ENCODE data around the gene DHRS1.
"Not testable (repeated sequence)": the region's sequence is repeated elsewhere in the genome, so short reads cannot be mapped to it uniquely, and the experiment has no call there.

DHRS1 gene

GRCh38 chr14:24255438-24255837, 44.1 kb downstream of the DHRS1 start:
- in situ Hi-C loops (cut with MboI; ENCODE audit: low sequenced_read_pairs), result no loop called here

GRCh38 chr14:24254630-24255392, 44.8 kb downstream of the DHRS1 start:
- no peak for DNase-seq (ENCODE audit: low spot score in 2 of 2)
- H3K9me3 ChIP-seq, result no peaks in the 10 kb centered on the region
- no peaks in the 10 kb centered on the region for H3K4me1 ChIP-seq
- H3K27me3 ChIP-seq (ENCODE audit: low read depth), result no peaks in the 10 kb centered on the region
- no peaks in the 10 kb centered on the region for H3K36me3 ChIP-seq (replicated peaks)
- no peak overlapping the region for H3K4me3 ChIP-seq
- in situ Hi-C loops (cut with MboI; ENCODE audit: low sequenced_read_pairs), result no loop called here

More at GRCh38 chr14:24255438-24255837, 44.1 kb downstream of the DHRS1 start:
- no peak overlapping the region for H3K4me3 ChIP-seq
- no peaks in the 10 kb centered on the region for H3K4me1 ChIP-seq
- no peak for DNase-seq (ENCODE audit: low spot score in 2 of 2)
- no peaks in the 10 kb centered on the region for H3K27me3 ChIP-seq (ENCODE audit: low read depth)
- no peaks in the 10 kb centered on the region for H3K36me3 ChIP-seq (replicated peaks)
- no peaks in the 10 kb centered on the region for H3K9me3 ChIP-seq

- in situ Hi-C loops (cut with MboI; ENCODE audit: low sequenced_read_pairs), result no loop called here
- no peak for DNase-seq (ENCODE audit: low spot score in 2 of 2)
- no peaks in the 10 kb centered on the region for H3K9me3 ChIP-seq
- H3K36me3 ChIP-seq (replicated peaks), result no peaks in the 10 kb centered on the region
- no peak overlapping the region for H3K4me3 ChIP-seq
- no peaks in the 10 kb centered on the region for H3K27me3 ChIP-seq (ENCODE audit: low read depth)
- no peaks in the 10 kb centered on the region for H3K4me1 ChIP-seq
Measured at GRCh38 chr14:24253936-24254335, 45.6 kb downstream of the DHRS1 start.

- in situ Hi-C loops (cut with MboI; ENCODE audit: low sequenced_read_pairs), result no loop called here
- no peaks in the 10 kb centered on the region for H3K27me3 ChIP-seq (ENCODE audit: low read depth)
- no peaks in the 10 kb centered on the region for H3K36me3 ChIP-seq (replicated peaks)
- no peak overlapping the region for H3K4me3 ChIP-seq
- no peaks in the 10 kb centered on the region for H3K4me1 ChIP-seq
- DNase-seq (ENCODE audit: low spot score in 2 of 2), result no peak
- H3K9me3 ChIP-seq, result no peaks in the 10 kb centered on the region
Measured at GRCh38 chr14:24252289-24253124, 47.1 kb downstream of the DHRS1 start.

- Histone ChIP-seq H3K36me3 (replicated peaks) (no peaks in the 10 kb centered on the region), H3K9me3 (no peaks in the 10 kb centered on the region), H3K4me3 (no peak overlapping the region), H3K4me1 (no peaks in the 10 kb centered on the region), H3K27me3 (ENCODE audit: low read depth) (no peaks in the 10 kb centered on the region)
- DNase-seq (ENCODE audit: low spot score in 2 of 2), result no peak
- in situ Hi-C loops (cut with MboI; ENCODE audit: low sequenced_read_pairs), result no loop called here
Measured at GRCh38 chr14:24251880-24252288, 47.7 kb downstream of the DHRS1 start.

- no peak overlapping the region for H3K4me3 ChIP-seq
- in situ Hi-C loops (cut with MboI; ENCODE audit: low sequenced_read_pairs), result no loop called here
- no peaks in the 10 kb centered on the region for H3K27me3 ChIP-seq (ENCODE audit: low read depth)
- no peak for DNase-seq (ENCODE audit: low spot score in 2 of 2)
- H3K36me3 ChIP-seq (replicated peaks), result no peaks in the 10 kb centered on the region
- no peaks in the 10 kb centered on the region for H3K4me1 ChIP-seq
- H3K9me3 ChIP-seq, result no peaks in the 10 kb centered on the region
Measured at GRCh38 chr14:24250354-24250753, 49.2 kb downstream of the DHRS1 start.

- Histone ChIP-seq H3K9me3 (no peaks in the 10 kb centered on the region), H3K36me3 (replicated peaks) (no peaks in the 10 kb centered on the region), H3K27me3 (ENCODE audit: low read depth) (no peaks in the 10 kb centered on the region), H3K4me1 (no peaks in the 10 kb centered on the region), H3K4me3 (no peak overlapping the region)
- in situ Hi-C loops (cut with MboI; ENCODE audit: low sequenced_read_pairs), result loop anchor here (5.0 kb wide), 1 partner anchor 48 kb away; the partner anchor contains the start of genes DHRS1 and NOP9
- no peak for DNase-seq (ENCODE audit: low spot score in 2 of 2)
Measured at GRCh38 chr14:24249230-24250021, 50.2 kb downstream of the DHRS1 start.

GRCh38 chr14:24247422-24247821, 52.2 kb downstream of the DHRS1 start:
- H3K4me1 ChIP-seq, result peaks cover 3% of the 10 kb centered on the region; the same call in 1 of the 2 replicates
- DNase-seq (ENCODE audit: low spot score in 2 of 2), result no peak
- no peaks in the 10 kb centered on the region for H3K36me3 ChIP-seq (replicated peaks)
- in situ Hi-C loops (cut with MboI; ENCODE audit: low sequenced_read_pairs), result loop anchor here (5.0 kb wide), 1 partner anchor 50 kb away; the partner anchor contains the start of genes DHRS1 and NOP9
- no peaks in the 10 kb centered on the region for H3K9me3 ChIP-seq
- no peaks in the 10 kb centered on the region for H3K27me3 ChIP-seq (ENCODE audit: low read depth)
- no peak overlapping the region for H3K4me3 ChIP-seq

GRCh38 chr14:24246765-24247212, 52.8 kb downstream of the DHRS1 start:
- Histone ChIP-seq H3K4me1 (peaks cover 3% of the 10 kb centered on the region), H3K27me3 (ENCODE audit: low read depth) (no peaks in the 10 kb centered on the region), H3K9me3 (no peaks in the 10 kb centered on the region), H3K4me3 (no peak overlapping the region), H3K36me3 (replicated peaks) (no peaks in the 10 kb centered on the region)
- no peak for DNase-seq (ENCODE audit: low spot score in 2 of 2)
- in situ Hi-C loops (cut with MboI; ENCODE audit: low sequenced_read_pairs), result loop anchor here (5.0 kb wide), 1 partner anchor 51 kb away; the partner anchor contains the start of genes DHRS1 and NOP9

- H3K4me3 ChIP-seq; H3K27me3 ChIP-seq (ENCODE audit: low read depth); H3K36me3 ChIP-seq (replicated peaks); H3K4me1 ChIP-seq; H3K9me3 ChIP-seq; DNase-seq (ENCODE audit: low spot score in 2 of 2): not testable (repeated sequence)
- in situ Hi-C loops (cut with MboI; ENCODE audit: low sequenced_read_pairs), result loop anchor here (5.0 kb wide), 1 partner anchor 52 kb away; the partner anchor contains the start of genes DHRS1 and NOP9
Measured at GRCh38 chr14:24245350-24245749, 54.2 kb downstream of the DHRS1 start.

- no peak for DNase-seq (ENCODE audit: low spot score in 2 of 2)
- no peaks in the 10 kb centered on the region for H3K27me3 ChIP-seq (ENCODE audit: low read depth)
- H3K9me3 ChIP-seq, result no peaks in the 10 kb centered on the region
- peaks cover 9% of the 10 kb centered on the region for H3K4me1 ChIP-seq
- peaks cover 23% of the 10 kb centered on the region for H3K36me3 ChIP-seq (replicated peaks)
- H3K4me3 ChIP-seq, result peak overlapping the region; percentile 51
- in situ Hi-C loops (cut with MboI; ENCODE audit: low sequenced_read_pairs), result loop anchor here (5.0 kb wide), 1 partner anchor 189 kb away; no protein-coding TSS in a partner anchor
Measured at GRCh38 chr14:24243336-24243836, 56.2 kb downstream of the DHRS1 start.

GRCh38 chr14:24241829-24242443, 57.6 kb downstream of the DHRS1 start:
- peak overlapping the region; percentile 51 for H3K4me3 ChIP-seq
- no peaks in the 10 kb centered on the region for H3K9me3 ChIP-seq
- in situ Hi-C loops (cut with MboI; ENCODE audit: low sequenced_read_pairs), result loop anchor here (5.0 kb wide), 1 partner anchor 190 kb away; no protein-coding TSS in a partner anchor
- peaks cover 9% of the 10 kb centered on the region for H3K4me1 ChIP-seq
- H3K27me3 ChIP-seq (ENCODE audit: low read depth), result no peaks in the 10 kb centered on the region
- DNase-seq (ENCODE audit: low spot score in 2 of 2), result peak; percentile 96 to 99
- peaks cover 38% of the 10 kb centered on the region for H3K36me3 ChIP-seq (replicated peaks)
